GM12878 (cell line): ENCODE measurements around the gene RBM19. TPM values are rescaled to one million over a fixed set of nuclear protein-coding genes. Genes with fewer than 3 reads are reported as not detected.

ENCODE experiments used
- ATAC-seq: fragments of 200-7000 bp; cut with Tn5 transposase; 3 replicates; pipeline ENCODE4 v1.9.1; 2020; ENCODE audit warnings: mild to moderate bottlenecking, moderate library complexity
- BruUV-seq: library from RNA; stranded (reverse); fragments of 400-500 nt; replicated peaks from 2 replicates; lab custom pipeline; 2021; lab: Mats Ljungman, UMichigan
- CTCF ChIA-PET: fragments of 300-600 bp; sonication (Branson Sonifier 250); formaldehyde crosslinking; extraction: SDS; loops from one replicate; lab custom pipeline; 2021; ENCODE audit warnings: inconsistent platforms; lab: Yijun Ruan, JAX
- POLR2A ChIA-PET: fragments of 350-600 bp; formaldehyde crosslinking; extraction: SDS; loops from one replicate; lab custom pipeline; 2021; ENCODE audit warnings: inconsistent platforms; lab: Charles Lee
- RAD21 ChIA-PET: fragments of 300-600 bp; sonication (Branson Sonifier 250); formaldehyde crosslinking; loops from one replicate; lab custom pipeline; 2023; ENCODE audit warnings: antibody characterized with exemption; ENCODE audit not compliant: unreplicated experiment; lab: Charles Lee
- SMC1A ChIA-PET: fragments of 300-600 bp; sonication (Branson Sonifier 250); formaldehyde crosslinking; loops from one replicate; lab custom pipeline; 2023; ENCODE audit not compliant: unreplicated experiment, uncharacterized antibody; lab: Charles Lee
- DNase-seq: peaks from one replicate; pipeline ENCODE4 v3.0.0-alpha.2; 2011; ENCODE audit warnings: low read depth, low spot score
- FAIRE-seq: peaks from 3 replicates; lab custom pipeline; 2011; peaks lifted over from hg19 to GRCh38; lab: Jason Lieb, UNC
- H2AFZ ChIP-seq: 2 replicates; pipeline ENCODE4 v1.6.0; 2011; ENCODE audit warnings: low read depth, low read length, control low read depth; ENCODE audit not compliant: control insufficient read depth
- H3K27ac ChIP-seq: 2 replicates; pipeline ENCODE4 v1.5.1; 2011; ENCODE audit warnings: control low read depth; ENCODE audit not compliant: control insufficient read depth, insufficient read depth
- H3K27me3 ChIP-seq, 2 experiments: replicated peaks in 1 of 2; 2 replicates each; pipeline versions ENCODE4 v1.6.0 to v1.6.1; 2011; ENCODE audit warnings: low read length in 1 of 2; ENCODE audit not compliant: control insufficient read depth in 2 of 2, insufficient read depth in 2 of 2
- H3K36me3 ChIP-seq, 2 experiments: 2 replicates each; pipeline ENCODE4 v1.5.1; 2011; ENCODE audit warnings: low read length in 1 of 2; ENCODE audit not compliant: control insufficient read depth in 2 of 2, insufficient read depth in 2 of 2
- H3K4me1 ChIP-seq: 2 replicates; pipeline ENCODE4 v1.6.1; 2011; ENCODE audit warnings: mild to moderate bottlenecking, low read length, moderate library complexity, mixed read lengths; ENCODE audit not compliant: control insufficient read depth, insufficient read depth
- H3K4me2 ChIP-seq: 2 replicates; pipeline ENCODE4 v1.6.0; 2011; ENCODE audit warnings: control low read depth; ENCODE audit not compliant: control insufficient read depth, insufficient read depth
- H3K4me3 ChIP-seq: fragments of 200-600 bp; sonication (generic); 2 replicates; pipeline ENCODE4 v1.5.1; 2016
- H3K79me2 ChIP-seq: 2 replicates; pipeline ENCODE4 v1.6.0; 2011; ENCODE audit warnings: low read length; ENCODE audit not compliant: control insufficient read depth, insufficient read depth
- H3K9ac ChIP-seq: 2 replicates; pipeline ENCODE4 v1.8.0; 2011; ENCODE audit warnings: low read length, control low read depth, mixed read lengths; ENCODE audit not compliant: control insufficient read depth, insufficient read depth
- H3K9me3 ChIP-seq: replicated peaks from 3 replicates; pipeline ENCODE4 v1.5.1; 2011; ENCODE audit warnings: mild to moderate bottlenecking, low read length; ENCODE audit not compliant: control insufficient read depth, insufficient read depth
- H4K20me1 ChIP-seq: 2 replicates; pipeline ENCODE4 v1.6.0; 2011; ENCODE audit not compliant: control insufficient read depth, insufficient read depth
- ATF7 ChIP-seq: fragments of 450-650 bp; IDR thresholded peaks from 2 replicates; pipeline ENCODE4 v1.6.1; 2016; ENCODE audit warnings: low read depth, mild to moderate bottlenecking
- BMI1 ChIP-seq: fragments of 450-650 bp; IDR thresholded peaks from 2 replicates; pipeline ENCODE4 v1.6.1; 2016; ENCODE audit warnings: mild to moderate bottlenecking, moderate library complexity, borderline replicate concordance
- CREB1 ChIP-seq: IDR thresholded peaks from 2 replicates; pipeline ENCODE4 v1.6.1; 2012; ENCODE audit warnings: low read depth, mild to moderate bottlenecking, inconsistent platforms
- ELK1 ChIP-seq: IDR thresholded peaks from 2 replicates; pipeline ENCODE4 v1.6.1; 2012; ENCODE audit warnings: low read depth, low read length, improper control_type of control experiment
- FOS ChIP-seq: IDR thresholded peaks from 3 replicates; pipeline ENCODE4 v1.6.1; 2011; ENCODE audit warnings: borderline replicate concordance; ENCODE audit not compliant: insufficient read length; ENCODE audit errors: extremely low read depth
- HCFC1 ChIP-seq: fragments of 150-350 bp; IDR thresholded peaks from 2 replicates; pipeline ENCODE4 v1.6.1; 2014; ENCODE audit warnings: low read length
- PML ChIP-seq: IDR thresholded peaks from 2 replicates; pipeline ENCODE4 v1.6.1; 2012; ENCODE audit warnings: low read length, inconsistent platforms
- POU2F2 ChIP-seq: IDR thresholded peaks from 3 replicates; pipeline ENCODE4 v1.6.1; 2011; ENCODE audit warnings: low read depth, mild to moderate bottlenecking, low read length, borderline replicate concordance
- RAD51 ChIP-seq: fragments of 450-650 bp; IDR thresholded peaks from 2 replicates; pipeline ENCODE4 v1.6.1; 2016; ENCODE audit warnings: moderate library complexity, mild to moderate bottlenecking, inconsistent platforms
- RFX5 ChIP-seq: IDR thresholded peaks from 2 replicates; pipeline ENCODE4 v1.6.1; 2011; ENCODE audit warnings: low read depth, low read length, improper control_type of control experiment
- TCF3 ChIP-seq: IDR thresholded peaks from 2 replicates; pipeline ENCODE4 v1.6.1; 2012; ENCODE audit warnings: low read depth, mild to moderate bottlenecking, low read length, borderline replicate concordance; ENCODE audit not compliant: insufficient read depth
- WGBS: methylation state at CpG from one replicate; pipeline ENCODE4 v1.1.6; 2016; ENCODE audit warnings: low lambda C conversion rate; ENCODE audit not compliant: insufficient replicate concordance, insufficient coverage; ENCODE audit errors: missing lambda C conversion rate; 5-methylcytosine and 5-hydroxymethylcytosine counted together
- in situ Hi-C: fragments of 300-500 bp; cut with MboI; formaldehyde crosslinking; loops from 9 replicates; pipeline ENCODE4 v1.14.3; 2018; ENCODE audit warnings: mixed read lengths
- intact Hi-C: fragments of 100-400 bp; cut with micrococcal nuclease; formaldehyde crosslinking; loops from one replicate; pipeline ENCODE4 v1.14.2; 2022; ENCODE audit not compliant: unreplicated experiment
- polyA plus RNA-seq, 11 experiments: library from polyadenylated mRNA; depleted of rRNA in 4 of 11; unstranded in 6 of 11; stranded (reverse) in 5 of 11; fragments of >200 nt; fragmentation: Nextera tagmentation in 4 of 11; fragmentation: Illumina TruSeq in 1 of 11; extraction: Ambion mirVana in 4 of 11; extraction: Trizol in 1 of 11; gene quantifications; 1 replicate in 1 of 11; 2 replicates in 10 of 11; pipeline versions ENCODE4 v1.2.1 to v1.2.3, GENCODE V29; 2011 to 2016; ENCODE audit warnings: inconsistent platforms in 2 of 11, missing spikeins in 2 of 11, low read depth in 1 of 11
- total RNA-seq, 4 experiments: library from RNA; depleted of rRNA in 3 of 4; stranded (reverse); fragments of >200 nt in 3 of 4; fragmentation: Illumina TruSeq in 1 of 4; extraction: Trizol in 1 of 4; gene quantifications; 2 replicates each; pipeline versions ENCODE4 v1.2.1 to v1.2.3, GENCODE V29; 2013 to 2021
- TF ChIP-seq, protein P1 (sequence below): IDR thresholded peaks from 2 replicates; pipeline ENCODE4 v1.6.1; 2011; ENCODE audit warnings: low read depth, low read length, improper control_type of control experiment, borderline replicate concordance

RBM19 gene
- total and polyA plus RNA-seq, 10 of the 15 experiments (the other 5 are each of a cell fraction or from before 2014, with no cell fraction given), result 4.2 to 42.9 (median 28.4) TPM

DNA sequence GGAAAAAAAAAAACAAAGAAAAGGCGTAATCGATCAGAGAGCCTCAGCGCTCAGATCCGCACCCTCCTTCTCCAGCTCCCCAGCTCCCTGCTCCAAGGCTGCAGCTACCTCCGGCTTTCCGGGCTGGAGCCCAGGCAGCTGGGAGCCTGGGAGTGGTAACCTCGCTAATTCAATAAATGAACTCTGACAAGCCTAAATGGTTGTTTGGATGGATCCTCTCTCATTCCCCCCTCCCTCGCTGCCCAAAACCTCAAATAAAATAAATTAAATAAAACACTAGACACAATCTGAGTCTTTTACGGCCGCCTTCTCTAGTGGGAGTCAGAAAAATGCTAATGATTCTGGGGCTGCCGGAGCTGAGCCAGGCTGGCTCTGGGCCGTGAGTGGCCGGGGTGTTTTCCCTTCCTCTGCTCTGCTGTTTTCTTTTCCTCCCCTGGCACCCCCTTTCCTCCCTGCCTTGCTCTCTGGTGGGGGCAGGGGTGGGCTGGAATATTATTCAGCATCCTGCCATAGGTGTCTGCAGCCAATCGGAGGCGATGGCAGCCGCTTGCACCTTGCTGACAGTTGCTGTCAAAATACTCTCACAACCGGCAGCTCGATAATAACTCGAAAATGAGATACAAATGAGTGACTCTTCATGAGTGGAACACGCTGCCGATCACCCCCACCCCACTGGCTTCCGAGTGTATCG, 76.1 kb downstream of the RBM19 start:
- in situ Hi-C loops (no loop called here), intact Hi-C loops (no loop called here)
- Histone ChIP-seq H3K4me2 (no peak overlapping the region), H3K36me3 (peaks cover 0 to 3% of the 10 kb centered on the region in 2 experiments; a peak in 3 of 4 replicates), H3K27ac (no peak overlapping the region), H3K4me3 (no peak overlapping the region), H3K27me3 (no peaks in the 10 kb centered on the region), H4K20me1 (no peaks in the 10 kb centered on the region), H3K9ac (no peak overlapping the region), H3K9me3 (no peaks in the 10 kb centered on the region), H3K4me1 (no peaks in the 10 kb centered on the region), H2AFZ (no peak overlapping the region), H3K79me2 (no peaks in the 10 kb centered on the region)
- TF ChIP-seq ATF7 (no peak), RFX5 (no peak), POU2F2 (no peak), TCF3 (no peak), BMI1 (no peak), FOS (no peak), HCFC1 (no peak), ELK1 (no peak), PML (no peak), RAD51 (no peak), CREB1 (no peak)
- TF ChIP-seq, protein P1, sequence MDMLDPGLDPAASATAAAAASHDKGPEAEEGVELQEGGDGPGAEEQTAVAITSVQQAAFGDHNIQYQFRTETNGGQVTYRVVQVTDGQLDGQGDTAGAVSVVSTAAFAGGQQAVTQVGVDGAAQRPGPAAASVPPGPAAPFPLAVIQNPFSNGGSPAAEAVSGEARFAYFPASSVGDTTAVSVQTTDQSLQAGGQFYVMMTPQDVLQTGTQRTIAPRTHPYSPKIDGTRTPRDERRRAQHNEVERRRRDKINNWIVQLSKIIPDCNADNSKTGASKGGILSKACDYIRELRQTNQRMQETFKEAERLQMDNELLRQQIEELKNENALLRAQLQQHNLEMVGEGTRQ, result no peak
- WGBS, result 96% methylated on average over 23 of the region's 23 CpGs
- POLR2A ChIA-PET, result no interaction called here
- SMC1A ChIA-PET, result no interaction called here
- DNase-seq (no peak), ATAC-seq (no peak), FAIRE-seq (no peak)
- no TSS peak for BruUV-seq
- CTCF ChIA-PET, result interaction anchor here (0.6 kb wide), 2 partner anchors 454 to 474 kb away, joined by 3 to 4 read pairs; no protein-coding TSS in a partner anchor
- RAD21 ChIA-PET, result interaction anchor here (0.9 kb wide), 1 partner anchor 12 kb away, joined by 3 read pairs; no protein-coding TSS in a partner anchor
